Measurements from ENCODE around the gene TSHZ3.

TSHZ3 gene, protein sequence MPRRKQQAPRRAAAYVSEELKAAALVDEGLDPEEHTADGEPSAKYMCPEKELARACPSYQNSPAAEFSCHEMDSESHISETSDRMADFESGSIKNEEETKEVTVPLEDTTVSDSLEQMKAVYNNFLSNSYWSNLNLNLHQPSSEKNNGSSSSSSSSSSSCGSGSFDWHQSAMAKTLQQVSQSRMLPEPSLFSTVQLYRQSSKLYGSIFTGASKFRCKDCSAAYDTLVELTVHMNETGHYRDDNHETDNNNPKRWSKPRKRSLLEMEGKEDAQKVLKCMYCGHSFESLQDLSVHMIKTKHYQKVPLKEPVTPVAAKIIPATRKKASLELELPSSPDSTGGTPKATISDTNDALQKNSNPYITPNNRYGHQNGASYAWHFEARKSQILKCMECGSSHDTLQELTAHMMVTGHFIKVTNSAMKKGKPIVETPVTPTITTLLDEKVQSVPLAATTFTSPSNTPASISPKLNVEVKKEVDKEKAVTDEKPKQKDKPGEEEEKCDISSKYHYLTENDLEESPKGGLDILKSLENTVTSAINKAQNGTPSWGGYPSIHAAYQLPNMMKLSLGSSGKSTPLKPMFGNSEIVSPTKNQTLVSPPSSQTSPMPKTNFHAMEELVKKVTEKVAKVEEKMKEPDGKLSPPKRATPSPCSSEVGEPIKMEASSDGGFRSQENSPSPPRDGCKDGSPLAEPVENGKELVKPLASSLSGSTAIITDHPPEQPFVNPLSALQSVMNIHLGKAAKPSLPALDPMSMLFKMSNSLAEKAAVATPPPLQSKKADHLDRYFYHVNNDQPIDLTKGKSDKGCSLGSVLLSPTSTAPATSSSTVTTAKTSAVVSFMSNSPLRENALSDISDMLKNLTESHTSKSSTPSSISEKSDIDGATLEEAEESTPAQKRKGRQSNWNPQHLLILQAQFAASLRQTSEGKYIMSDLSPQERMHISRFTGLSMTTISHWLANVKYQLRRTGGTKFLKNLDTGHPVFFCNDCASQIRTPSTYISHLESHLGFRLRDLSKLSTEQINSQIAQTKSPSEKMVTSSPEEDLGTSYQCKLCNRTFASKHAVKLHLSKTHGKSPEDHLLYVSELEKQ

DNA sequence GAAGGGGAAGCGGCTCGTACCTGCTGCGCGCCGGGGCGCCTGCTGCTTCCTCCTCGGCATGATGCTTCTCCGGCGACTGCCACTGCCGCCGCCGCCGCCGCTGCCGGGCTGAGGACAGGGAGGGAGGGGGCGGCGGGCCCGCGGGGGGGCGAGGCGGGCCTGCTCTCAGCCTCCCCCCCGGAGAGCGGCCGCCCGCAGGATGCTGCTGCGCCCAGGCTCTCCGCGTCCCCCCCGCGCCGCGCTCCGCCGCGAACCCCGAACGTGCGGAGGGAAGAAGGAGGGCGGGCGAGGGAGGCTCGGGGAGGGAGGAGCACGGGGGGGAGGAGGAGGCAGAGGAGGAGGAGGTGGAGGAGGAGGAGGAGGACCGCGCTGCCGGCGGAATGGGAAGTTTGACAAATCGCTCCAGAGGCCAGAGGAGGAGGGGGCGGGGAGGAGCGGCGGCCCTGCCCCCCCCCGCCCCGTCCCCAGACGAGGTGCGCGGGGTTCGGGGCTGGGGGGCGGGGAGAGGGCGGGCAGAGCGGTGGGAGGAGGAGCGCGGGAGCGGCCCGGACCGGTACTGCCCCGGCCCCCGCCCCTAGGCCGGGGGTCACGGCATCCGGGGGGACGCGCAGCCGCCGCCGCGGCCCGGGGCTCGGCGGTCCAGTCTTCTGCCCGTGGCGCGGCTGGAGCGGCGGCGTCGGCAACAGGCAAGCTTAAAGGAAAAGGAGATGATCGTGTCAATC lies at the start of gene TSHZ3:
Gene TSHZ3, minus strand, starts transcription at position 277 of the 722 bp plus-strand sequence. Its CDS starts 217 bp downstream, at position 60.
- peak; percentile 91 for DNase-seq

DNA sequence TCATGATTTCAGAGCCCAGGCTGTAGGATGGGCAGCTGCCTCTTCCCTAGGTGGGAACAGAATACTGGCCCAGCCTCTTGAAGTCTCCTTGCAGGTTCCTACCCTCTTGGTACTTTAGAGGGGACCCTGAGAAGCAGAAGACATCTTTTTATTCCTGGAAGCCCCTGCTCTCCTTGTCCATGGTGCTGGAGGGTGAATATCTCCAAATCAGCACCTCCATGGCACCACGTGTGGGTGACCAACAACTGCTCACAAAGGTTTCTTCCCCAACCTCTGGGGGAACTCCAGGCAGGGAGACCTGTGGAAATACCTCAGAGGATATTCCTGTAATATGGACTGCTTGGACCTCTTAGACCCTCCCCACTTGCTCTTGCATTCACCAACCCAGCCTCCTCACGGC lies 48.1 kb upstream of the TSHZ3 start:
- DNase-seq: no peak

DNA sequence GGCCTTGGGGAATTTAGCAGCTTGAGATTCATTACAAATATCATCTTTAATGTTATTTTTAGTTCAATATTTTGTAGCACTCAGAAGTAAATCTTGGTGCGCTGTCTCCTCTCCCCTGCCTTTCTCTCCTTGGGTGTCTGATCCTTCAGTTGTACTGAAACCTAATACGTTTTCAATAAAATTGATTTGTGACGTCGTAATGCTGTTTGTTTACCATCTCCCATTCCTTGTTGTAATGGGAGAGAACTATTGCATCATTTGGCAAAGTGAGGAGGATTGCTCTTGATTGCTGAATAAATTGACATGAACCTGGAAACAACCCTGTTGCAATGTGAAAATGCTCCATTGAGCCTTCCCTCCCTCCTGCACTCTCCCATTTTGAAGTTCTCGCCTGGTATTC lies 43.2 kb upstream of the TSHZ3 start:
- no peak for DNase-seq

DNA sequence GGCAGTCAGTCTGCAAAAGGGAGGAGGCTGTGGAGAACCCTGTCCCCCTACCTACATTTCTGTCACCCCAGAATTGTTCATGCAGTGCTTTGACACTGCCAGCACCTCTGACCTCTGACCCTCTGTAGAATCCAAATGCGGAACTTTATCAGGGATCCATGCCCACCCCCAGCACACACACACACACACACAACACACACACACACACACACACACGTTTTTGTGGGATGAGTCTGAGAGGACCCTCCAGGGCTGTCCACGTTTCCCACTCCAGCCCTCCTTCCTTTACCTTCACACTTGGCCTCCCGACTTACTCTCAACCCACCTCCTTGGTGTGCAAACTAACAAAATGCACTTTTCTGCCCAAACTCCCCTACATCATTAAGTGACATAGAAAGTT lies 42.3 kb upstream of the TSHZ3 start:
- DNase-seq: no peak

DNA sequence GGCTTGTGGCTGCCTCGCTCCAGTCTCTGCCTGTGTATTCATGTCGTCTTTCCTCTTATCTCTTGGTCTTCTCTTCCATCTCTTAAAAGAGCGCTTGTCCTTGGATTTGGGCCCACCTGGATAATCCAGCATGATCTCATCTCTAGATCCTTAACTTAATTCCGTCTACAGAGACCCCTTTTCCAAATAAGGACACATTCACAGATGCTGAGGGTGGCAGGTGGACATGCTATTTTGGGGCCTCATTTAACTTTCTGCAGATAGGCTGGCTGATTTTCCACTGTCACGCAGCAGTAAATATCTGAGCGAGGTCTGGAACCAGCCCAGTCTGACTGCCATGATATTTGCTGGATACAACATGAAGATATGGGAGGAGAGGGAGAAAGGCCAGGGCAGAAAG lies 41.5 kb upstream of the TSHZ3 start:
- DNase-seq: peak; percentile 32

DNA sequence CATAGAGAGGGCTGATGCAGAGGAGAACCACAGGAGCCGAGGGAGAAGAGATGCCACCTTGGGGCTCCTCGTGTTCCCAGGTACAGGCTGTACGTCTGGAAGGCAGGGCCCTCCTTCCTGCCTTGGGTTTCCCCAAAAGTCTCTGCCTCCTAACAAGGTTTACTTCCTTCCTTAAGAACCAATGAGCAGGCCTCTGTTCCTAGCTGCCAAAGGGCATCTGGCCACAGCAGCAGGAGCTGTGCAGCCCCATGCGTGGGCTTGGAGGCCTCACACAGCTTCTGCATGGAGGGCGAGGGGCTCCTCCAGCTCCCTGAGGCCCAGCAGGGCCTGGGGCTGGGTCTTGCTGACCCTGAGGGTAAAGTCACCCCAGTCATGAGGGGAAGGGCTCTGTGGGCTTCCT lies 40.6 kb upstream of the TSHZ3 start:
- DNase-seq: no peak

DNA sequence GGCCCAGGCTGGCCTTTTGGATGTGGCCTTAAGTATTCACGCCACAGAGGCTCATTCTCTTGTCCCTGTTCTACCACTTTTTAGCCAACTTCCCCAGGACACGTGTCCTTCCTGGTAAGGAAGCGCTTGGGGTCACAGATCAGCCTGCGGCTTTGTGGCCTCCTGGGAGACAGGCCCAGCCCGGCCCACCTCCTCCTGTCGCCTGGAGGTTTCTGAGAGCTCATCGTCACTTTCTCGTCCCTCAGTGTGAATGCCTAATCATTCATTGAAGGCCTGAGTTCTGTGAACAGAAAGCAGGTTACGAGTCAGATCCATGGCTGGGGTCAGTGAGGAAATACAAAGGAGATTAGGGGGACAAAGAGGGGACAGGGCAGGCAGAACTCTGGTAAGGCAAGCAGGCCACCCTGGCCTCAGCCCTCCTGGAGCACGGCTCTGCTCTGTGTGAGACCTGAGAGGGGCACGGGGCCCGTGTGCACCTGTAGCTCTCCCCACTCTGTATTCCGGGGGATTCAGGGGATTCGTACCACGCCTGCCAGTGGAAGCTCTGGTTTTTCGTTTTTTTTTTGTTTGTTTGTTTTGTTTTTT lies 38.6 kb upstream of the TSHZ3 start:
- no peak for DNase-seq

DNA sequence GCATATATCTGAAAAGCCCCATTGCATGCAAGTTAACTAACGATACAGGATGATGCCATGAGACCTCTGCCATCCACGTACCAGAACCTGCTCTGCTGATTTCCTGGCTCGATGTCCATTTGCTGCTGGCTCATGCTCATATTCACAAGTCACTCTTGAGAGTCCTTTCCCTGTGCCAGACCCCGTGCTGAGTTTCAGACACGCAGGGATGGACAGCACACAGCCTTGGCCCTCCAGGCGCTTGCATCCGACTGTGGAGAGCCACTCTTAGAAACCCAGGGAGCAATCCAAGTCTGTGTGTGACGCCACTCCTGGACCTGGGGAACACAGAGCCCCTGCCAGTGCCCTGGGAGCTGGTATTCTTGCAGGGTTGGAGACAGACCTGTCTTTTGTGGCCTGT lies 37.6 kb upstream of the TSHZ3 start:
- DNase-seq: no peak

DNA sequence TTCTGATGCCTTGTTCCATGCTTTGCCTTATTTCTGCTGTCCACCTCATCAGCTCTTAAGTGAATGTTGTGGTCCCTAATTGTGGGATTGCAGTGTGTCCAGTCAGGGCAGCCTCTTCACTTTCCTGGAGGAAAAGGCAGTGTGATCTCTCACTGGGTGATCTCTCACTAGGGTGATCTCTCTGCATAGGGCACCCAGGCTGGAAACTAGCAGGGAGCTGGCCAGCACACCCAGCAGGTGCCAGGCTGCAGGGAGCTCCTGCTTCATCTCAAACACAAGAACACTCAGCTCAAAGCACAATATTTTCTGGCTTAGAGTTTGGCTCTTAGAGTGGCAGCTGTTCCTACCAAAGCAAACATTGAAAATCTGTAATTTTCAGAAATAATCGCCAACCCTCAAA lies 36.5 kb upstream of the TSHZ3 start:
- no peak for DNase-seq

DNA sequence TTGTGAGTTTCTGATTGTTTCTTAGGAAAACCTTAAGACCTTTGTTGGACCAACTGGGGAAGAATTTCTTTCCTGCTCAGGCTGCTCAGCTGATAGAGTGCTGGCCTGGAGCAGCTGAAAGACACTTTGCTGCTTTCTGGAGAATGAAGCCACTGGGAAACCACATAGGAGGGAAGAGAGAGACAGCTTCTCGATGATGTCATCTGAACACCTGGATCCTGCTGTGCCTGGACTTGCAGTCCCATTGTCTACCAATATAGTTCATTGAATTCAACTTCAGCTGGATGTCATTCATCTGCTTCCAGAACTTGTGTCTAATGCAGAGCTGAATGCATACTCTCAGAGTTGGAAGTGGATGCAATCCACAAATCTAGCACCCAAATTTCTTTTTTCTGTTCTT lies 34.3 kb upstream of the TSHZ3 start:
- no peak for DNase-seq

DNA sequence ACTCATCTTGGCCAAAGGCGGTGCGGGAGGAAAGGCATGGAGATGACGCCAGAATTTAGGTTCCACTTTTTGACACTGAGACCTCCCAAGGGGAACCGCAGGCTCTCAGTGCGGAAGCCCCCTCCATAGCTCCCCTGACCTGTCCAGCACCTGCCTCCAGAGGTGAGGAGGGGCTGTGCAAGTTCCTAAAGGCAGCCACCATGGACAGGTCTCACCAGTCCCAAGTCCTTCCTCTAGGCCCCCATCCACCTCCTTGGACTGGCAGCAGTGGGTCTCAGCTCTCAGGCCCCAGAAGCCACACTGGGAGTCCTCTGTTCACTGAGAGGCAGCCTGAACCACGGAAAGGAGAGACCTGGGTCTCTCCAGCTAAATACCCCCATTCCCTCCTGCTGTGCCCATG lies 31.6 kb upstream of the TSHZ3 start:
- no peak for DNase-seq

DNA sequence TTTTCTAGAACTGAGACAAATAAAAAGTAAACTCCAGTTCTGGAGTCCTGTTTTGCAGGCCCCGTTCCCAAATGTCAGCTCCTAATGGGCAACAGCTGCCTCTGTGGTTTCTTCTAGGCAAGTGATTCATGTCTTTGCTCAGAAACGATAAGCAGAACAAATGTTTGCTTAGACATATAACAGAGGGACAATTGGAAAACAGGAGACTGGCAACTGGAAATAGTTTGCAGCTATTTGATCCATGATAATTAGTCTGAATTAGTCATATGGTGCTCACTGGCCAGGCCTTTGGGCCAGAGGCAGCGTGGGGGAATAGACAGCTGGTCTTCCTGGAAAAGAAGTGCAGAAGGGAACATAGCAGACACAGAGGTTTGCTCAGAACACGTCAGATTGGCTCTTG lies 29.2 kb upstream of the TSHZ3 start:
- DNase-seq: peak; percentile 57

DNA sequence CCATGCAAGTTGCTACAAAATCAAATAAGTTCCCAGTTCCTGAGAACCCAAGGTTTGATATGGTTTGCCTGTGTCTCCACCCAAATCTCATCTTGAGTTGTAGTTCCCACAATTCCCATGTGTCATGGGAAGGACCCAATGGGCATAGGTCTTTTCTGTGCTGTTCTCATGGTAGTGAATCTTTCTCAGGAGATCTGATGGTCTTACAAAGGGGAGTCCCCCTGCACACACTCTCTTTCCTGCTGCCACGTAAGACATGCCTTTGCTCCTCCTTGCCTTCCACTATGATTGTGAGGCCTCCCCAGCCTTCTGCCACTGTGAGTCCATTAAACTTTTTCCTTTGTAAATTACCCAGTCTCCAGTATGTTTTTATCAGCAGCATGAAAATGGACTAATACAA lies 28.5 kb upstream of the TSHZ3 start:
- no peak for DNase-seq

DNA sequence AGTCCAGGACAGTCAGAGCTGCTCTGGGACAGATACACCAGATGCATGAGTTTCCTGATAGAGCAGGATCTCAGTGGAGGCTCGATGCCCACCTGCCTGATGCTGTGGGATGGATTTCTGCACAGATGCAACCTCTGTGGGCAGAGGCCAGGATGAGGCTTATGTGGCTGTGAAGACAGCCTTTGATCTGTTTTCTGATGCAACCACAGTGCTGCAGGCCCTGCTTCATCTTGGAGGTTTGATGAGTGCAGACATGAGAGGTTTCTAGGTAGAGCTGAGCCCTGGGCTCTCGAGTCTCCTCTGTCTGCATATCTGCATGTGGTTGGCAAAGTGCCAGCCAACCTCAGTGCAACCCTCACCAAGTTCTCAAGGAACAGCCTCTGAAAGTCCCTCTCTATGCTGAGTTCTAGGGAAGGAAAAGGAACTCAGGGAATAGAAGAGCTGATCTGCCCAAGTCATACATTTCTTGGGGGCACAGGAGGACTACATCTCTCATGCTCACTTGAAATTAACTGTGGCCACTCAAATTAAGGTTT lies 23.1 kb upstream of the TSHZ3 start:
- no peak for DNase-seq

DNA sequence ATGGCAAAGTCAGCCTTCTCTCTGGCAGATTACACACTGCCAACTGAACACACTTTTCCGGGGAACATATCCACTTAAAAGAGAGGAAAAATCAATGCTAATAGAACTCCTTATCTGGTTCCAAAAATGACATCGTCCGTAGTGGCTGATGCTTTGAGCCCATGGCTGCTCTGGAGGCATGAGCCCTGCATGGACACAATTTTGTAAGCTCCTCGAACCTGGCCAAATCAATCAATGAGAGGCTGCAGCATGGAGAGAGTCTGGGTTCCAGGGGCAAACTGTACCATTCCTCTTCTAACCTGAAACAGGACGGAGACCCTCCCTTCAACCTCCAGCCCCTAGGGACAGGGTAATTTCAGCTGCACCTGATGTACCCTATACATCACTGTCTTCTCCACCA lies 21.0 kb upstream of the TSHZ3 start:
- DNase-seq: no peak

DNA sequence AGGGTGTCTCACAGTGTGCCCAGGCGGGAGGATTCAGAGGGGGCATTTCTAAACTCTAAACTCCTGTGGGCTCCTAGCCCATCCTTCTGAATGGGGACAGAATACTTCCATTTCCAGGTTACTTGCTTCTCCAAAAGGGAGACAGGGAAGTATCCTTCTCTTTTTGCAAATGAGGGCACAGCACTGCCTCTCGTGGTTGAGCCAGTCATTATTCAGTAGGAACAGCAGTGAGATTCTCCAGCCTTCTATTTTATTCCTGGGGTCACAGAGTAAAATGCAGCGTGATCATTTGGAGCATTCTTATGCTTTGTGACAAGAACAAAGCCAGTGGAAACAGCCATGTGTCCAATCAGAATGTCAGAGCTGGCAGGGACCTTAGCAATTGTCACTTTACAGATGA lies 15.7 kb upstream of the TSHZ3 start:
- no peak for DNase-seq

DNA sequence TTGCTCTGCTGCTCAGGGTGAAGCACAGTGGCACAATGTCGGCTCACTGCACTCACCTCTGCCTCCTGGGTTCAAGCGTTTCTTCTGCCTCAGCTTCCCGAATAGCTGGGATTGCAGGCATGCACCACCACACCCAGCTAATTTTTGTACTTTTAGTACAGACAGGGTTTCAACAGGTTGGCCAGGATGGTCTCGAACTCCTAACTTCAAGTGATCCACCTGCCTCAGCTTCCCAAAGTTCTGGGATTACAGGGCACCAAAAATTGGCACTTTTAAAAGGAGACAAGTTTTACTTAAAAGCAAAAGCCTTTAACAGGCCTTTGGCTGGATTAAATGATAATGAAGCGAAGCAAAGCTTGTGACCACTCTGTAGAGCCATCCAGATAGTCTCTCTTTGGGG lies 12.5 kb upstream of the TSHZ3 start:
- DNase-seq: no peak

DNA sequence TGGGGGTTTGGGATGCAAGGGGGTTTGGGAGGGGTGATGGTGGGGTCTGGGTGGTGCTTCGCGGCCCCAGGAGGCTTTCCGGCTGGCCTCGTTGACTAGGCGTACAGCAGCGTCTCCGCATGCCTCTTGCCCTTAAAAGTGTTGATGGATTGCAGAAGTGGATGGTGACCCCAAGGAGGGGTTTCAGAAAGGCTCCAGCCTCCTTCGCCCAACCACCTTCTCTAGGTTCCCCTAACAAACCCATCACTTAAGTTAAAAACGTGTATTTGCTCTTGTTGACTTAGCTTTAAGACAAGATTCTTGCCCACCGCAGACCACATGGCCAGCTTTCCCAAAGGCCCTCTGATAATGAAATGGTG lies 8.1 kb upstream of the TSHZ3 start:
- no peak for DNase-seq

DNA sequence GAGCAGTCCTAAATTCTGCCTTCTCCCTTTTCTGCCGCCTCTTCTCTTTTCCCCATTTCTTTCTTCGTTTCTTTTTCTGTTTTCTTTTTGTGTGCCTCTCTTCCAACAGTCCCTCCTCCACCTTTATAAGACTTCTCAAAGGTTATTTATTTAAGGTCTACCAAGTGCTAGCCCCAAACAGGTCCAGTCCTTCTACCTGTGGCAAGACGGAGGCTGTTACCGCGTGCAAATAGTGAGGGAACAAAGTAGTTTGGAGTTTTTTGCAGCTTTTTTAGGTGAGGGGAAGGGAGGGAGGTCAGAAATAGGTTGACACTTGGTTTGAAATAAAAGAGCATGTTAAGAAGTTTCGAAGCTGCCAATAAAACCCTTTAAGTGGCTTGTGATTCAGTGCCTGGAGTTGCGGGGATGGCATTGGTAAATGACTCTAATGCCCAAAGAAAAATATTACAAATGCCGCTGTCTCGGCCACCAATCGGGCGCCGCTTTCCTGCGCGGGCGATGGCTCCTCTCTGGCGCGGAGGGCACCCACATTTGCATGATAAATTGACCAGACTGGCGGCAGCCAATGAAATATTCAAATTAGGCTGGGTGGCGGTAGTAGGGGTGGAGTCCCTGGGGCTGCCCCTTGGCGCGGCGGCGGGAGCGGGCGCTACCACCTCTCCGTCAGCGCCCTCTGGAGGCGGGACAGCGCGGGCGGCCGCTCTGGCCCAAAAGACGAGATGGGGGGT lies 7.5 kb upstream of the TSHZ3 start:
- DNase-seq: no peak

DNA sequence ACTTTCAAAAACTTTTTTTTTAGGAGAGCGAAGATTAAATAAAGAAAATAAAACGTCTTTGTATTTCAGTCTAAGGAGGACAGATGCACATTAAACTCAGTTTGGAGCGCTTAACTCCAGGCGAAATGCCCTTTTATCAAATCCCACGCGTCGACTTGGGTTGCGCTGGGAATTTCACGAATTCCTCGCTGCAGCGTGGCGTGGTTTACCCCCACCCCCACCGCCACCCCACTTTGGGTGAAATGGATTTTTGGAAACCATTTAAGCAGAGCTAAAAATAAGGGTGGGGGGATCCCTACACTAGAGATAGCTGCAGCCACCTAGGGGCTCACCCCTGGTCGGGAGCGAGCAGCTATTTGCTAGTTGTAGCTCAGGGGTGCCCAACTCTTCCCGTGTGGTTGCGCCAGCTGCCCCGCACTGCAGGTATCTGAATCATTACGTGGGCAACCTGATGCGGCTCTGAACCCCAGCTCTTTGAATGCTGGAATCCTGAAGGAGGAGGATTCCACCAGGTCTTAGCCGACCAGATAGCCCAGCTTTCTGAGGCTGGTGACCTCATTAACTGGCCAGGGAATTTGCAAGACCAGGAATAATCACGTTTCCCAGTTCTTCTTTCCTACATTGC lies 6.5 kb upstream of the TSHZ3 start:
- DNase-seq: no peak

Measured in right hindlimb (tissue), 1 donor.